ENCODE data around the gene FOXN3.

The FOXN3 gene

DNA sequence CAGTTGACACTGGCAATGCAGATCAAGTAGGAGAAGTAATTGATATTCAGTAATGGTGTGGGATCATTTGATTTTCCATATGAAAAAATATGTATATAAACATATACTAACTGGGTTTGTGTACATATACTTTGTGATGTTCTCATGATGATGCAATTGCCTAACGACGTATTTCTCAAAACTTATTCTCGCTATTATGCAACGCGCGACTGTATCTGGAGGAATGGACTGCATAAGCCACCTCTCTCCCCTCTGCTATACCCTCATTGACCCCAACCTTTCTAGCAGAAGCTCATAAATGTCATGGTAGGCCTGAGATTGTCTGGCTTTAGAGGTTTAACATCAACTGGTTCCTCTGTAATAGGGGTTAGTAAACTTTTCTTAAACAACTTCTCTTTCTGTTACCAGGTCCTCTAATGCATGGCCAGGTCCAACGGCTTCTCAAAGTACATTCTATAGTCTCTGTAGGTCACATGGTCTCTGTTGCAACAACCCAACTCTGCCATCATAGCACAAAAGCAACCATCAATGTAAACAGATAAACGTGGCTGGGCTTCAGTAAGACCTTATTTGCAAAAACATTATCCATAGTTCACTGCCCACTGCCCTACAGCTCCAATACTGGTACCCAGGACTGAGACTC is 59.3 kb downstream of the FOXN3 start:
- no peak for DNase-seq

GRCh38 chr14:89356927-89357326 is 60.1 kb downstream of the FOXN3 start:
- no peak for DNase-seq

DNA sequence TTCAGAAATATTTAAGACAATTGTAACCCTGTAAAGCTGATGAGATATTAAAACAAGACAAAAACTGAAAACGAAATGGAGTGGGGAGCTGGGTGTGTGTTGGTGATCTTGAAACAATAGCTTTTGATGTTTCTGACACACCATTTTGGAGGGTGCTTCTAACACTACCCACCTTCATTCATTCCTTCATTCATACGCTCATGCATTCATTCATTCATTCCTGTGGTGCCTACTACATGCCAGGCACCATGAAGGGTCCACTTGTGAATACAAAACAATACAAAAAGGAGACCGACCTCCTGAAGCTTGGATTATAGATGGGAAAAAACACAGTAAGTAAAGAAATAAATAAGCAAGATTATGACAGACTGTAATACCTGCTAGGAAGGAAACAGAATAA is 60.5 kb downstream of the FOXN3 start:
- DNase-seq, result no peak

GRCh38 chr14:89353766-89354113 is 63.3 kb downstream of the FOXN3 start:
- DNase-seq, result no peak

- no peak for DNase-seq
Observed at GRCh38 chr14:89352976-89353765, 63.9 kb downstream of the FOXN3 start.

DNA sequence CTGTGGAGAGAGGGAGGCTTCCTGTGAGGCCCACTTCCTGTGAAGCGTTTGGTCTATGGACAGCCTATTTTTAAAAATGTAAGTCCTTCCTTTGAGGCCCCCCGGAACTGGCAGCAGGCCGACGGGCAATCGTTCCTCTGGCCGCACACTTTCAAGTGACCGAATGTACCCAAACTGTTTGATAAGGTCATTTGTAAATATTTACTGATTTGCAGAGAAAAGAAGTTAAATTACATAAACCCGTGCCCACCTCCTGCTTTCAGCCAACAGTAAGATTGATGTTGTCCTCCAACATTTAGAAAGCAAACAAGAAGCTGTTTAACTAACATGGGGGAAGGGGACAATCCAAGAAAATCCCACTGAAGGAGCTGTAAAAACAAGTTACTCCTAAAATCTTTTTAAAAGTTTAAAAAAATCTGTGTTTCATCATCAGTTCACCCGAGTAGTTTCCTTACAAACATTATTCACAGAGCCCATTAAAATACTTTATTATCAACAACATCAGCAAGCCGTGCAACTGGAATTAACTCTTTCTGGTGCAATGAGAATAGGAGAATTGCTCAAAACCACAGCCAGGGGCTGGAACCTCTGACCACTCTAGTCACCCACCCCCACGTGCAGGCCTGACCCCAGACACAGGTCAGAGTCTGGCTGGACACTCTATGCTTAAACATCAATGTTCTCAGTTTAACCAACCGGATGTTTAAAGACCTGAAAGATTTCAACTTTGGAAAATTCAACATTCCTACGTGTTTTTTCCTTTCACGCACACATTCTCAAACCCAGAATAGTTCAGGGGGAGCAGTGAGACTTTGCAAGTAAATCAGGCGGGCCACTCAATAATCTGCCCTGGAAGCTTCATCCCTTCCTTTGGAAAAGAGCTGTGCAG is 65.3 kb downstream of the FOXN3 start:
- DNase-seq, result no peak

DNA sequence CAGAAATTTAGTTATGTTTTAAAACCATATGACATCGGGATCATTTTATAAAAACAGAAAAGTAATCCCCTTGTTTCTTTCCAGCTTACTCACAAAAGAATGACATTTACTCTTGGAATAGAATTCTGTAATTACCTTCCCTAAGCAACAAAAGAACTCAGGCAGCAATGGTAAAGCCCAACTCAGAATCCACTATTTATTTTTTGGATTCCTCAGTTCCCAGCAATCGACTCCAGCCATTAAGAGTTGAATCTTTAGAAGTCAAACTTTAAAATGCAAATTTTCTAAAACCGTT is 65.9 kb downstream of the FOXN3 start:
- DNase-seq, result no peak

DNA sequence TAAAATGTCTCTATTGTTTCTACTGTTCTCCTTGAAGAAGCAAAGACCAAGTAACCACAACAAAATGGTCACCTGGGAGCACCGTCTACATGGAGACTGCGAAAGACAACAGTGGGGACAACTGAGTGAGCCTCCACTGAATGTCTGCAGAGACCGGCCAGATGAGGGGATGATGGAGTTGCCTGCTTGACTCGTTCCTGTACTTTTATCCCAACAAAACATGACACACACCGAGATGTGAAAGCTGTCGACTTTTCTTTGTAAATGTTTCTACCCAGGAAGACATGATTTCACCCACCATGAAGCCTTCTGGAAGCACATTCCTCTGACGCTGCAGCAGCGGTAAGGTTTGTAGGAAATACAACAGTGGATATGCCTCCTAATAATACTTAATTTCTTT is 66.9 kb downstream of the FOXN3 start:
- no peak for DNase-seq

GRCh38 chr14:89349171-89350008 is 67.6 kb downstream of the FOXN3 start:
- DNase-seq, result peak; percentile 96

- DNase-seq, result no peak
Observed at GRCh38 chr14:89348722-89349121, 68.3 kb downstream of the FOXN3 start.

GRCh38 chr14:89347885-89348284 is 69.1 kb downstream of the FOXN3 start:
- DNase-seq, result no peak

- no peak for DNase-seq
Observed at GRCh38 chr14:89344920-89345254, 72.1 kb downstream of the FOXN3 start.

GRCh38 chr14:89343356-89343755 is 73.7 kb downstream of the FOXN3 start:
- no peak for DNase-seq

GRCh38 chr14:89342049-89342448 is 75.0 kb downstream of the FOXN3 start:
- no peak for DNase-seq

DNA sequence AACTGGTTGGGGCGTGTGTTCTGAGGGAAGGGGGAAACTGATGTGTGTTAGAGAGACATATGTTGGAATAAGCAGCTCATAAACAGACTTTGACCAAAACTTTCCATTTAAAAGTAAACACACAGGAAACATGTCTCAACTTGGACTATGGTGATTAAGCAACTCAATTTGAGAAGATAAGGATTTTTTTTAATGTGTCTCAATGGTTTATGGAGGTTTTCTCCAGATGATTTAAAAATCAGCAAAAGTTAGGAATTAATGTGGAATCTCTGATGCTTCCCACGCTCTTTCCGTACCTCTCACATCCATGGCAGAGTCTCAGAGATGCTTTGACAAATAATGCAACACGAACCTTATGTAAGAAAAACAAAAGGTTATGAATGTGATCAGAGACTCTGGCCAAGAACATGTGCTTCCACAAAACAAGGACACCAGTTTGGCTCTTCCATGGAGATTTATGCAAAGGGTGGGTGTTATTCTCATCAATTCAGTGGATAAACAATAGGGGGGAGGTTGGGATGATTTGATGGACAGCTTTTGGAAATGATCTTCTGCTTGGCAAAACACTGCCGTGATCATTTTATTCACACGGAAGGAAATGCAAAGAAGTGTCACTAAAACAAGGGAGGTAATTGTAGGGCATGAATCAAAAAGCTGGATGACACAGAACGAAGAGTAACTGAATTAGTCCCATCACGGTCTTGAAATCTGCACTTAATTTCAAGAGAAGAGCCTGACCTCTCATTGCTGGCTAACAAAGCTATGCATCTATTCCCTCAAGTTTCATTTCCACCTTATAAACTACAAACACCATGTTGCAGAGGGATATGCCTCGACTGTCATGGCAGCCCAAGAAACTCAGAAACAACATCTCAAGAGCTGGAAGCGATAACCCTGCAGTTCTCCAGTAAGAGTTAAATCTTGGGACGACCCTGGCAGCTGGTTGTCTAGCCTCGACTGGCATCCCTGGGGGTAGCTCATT is 76.5 kb downstream of the FOXN3 start:
- DNase-seq, result no peak

DNA sequence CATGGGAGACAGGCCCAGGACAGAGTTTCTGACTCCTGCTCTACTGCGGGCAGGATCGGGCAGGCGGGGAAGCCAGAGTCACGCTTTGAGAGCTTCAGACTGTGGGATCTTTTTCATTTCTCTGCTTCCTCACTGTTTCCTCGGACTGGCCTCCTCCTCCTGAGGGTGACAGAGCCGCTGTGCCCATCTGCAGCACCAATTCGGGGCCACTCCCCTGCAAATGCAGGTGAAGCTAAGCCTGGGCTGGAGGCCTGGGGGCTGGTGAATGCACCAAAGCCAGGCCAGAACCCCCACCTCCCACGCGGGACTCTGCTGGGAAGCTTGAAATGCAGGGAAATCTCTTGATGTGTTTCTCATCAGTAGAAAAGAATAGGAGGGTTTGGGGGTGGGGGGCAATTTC is 77.5 kb downstream of the FOXN3 start:
- no peak for DNase-seq

DNA sequence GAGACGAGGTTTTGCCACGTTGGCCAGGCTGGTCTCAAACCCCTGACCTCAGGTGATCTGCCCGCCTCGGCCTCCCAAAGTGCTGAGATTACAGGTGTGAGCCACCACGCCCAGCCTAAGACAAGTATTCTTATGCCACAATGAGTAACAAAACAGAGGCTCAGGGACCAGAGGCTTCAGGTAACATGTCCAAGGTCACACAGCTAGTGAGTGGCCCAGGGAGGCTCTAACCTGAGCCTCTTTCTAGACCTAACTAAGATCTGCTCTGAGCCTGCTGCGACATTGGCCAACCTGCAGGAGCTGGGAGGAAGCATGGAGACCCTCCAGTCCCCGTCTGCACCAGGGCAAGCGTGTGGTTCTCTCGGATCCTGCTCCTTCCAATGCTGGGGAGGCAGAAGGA is 77.9 kb downstream of the FOXN3 start:
- DNase-seq, result no peak

DNA sequence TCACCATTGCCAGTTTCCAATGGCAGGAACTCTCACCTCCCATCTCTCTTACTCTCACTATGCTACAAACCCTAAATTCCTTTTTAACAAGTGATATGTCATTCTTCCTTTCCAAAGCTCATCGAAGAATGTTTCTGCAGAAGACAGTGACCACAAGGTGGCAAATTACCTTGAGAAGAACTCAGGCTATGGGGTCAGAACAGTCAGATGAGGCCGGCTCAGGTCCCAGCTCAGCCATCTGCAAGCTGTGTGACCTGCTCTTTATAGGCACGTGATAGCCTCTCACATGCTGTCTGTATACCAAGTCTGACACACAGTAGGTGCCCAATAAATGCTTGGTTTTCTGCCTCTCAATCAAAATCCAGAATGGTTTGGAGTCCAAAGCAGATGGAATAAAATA is 80.7 kb downstream of the FOXN3 start:
- no peak for DNase-seq

DNA sequence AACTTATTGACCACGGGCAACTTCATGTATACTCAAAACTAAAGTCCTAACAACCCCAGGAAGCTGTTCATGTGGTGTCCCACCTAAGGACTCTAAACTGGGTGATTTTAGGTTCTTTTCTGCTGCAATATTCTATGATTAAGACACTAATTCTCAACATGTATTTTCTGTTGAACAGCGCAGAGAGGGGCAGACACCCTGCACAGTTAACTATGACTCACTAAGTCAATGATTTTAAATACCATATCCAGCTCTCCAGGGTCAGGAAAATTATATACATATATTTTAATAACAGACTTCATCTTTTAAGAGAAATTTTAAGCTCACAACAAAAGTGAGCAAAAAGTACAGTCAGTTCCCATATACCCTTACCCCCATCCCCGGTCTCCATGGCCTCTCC is 85.0 kb downstream of the FOXN3 start:
- no peak for DNase-seq

- DNase-seq, result no peak
Observed at GRCh38 chr14:89331398-89331797, 85.6 kb downstream of the FOXN3 start.

DNA sequence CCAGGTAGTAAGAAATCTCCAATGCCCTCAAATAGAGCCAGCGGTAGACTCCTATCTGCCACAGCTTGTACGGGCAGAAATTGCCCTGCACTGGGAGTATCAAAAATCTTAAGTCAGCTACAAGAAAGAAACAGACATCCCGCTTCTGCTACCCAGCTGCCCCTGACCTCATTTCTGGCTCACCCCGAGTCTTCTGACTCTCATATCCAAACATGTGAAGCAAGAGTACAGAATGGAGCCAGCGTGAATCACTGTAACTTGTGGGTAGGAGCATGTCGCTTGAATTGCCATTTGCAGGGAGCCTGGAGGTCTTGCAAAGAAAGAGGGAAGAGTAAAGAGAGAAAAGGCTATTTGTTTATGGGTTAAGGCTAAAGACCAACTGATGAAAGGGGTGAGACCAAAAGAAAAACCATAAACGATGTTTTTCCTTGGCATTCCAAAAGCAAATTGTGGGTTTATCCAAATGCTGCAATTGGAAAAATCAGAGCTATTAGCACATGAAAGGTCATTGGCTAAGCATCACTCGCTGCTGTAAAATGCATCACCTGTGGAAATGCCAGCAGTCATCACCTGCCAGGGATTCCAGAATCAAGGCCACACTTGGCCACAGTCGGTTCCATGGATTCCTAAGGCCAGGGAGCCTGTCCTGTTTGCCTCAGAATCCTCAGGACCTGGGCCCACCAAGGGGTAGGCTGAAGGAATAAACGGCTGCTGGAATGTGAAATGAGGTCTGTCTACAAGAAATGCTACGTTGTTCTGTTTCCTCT is 86.6 kb downstream of the FOXN3 start:
- DNase-seq, result no peak
